Motor neuron (in vitro differentiated cells): ENCODE measurements around the gene COQ8B. TPM values are rescaled to one million over a fixed set of nuclear protein-coding genes. Genes with fewer than 3 reads are reported as not detected.

Source experiments
- ATAC-seq, 8 experiments: fragments of 200-7000 bp; cut with Tn5 transposase; replicated peaks in 6 of 8; 2 replicates each; pipeline ENCODE4 v1.8.0; 2021; ENCODE audit warnings: mild to moderate bottlenecking in 8 of 8, moderate library complexity in 8 of 8
- H3K27ac ChIP-seq, 2 donors: fragments of 250-450 bp; sonication (Bioruptor Pico); 2 replicates each; pipeline ENCODE4 v1.9.0; 2021; ENCODE audit warnings: antibody characterized with exemption in 2 of 2, mild to moderate bottlenecking in 2 of 2, moderate library complexity in 1 of 2
- H3K4me1 ChIP-seq, 2 donors: fragments of 250-450 bp; sonication (Bioruptor Pico); replicated peaks in 1 of 2; 2 replicates each; pipeline ENCODE4 v1.6.1; 2021; ENCODE audit warnings: antibody characterized with exemption in 2 of 2, mild to moderate bottlenecking in 2 of 2, moderate library complexity in 1 of 2
- H3K4me3 ChIP-seq, 5 donors: fragments of 250-450 bp; sonication (Bioruptor Pico); 2 replicates each; pipeline ENCODE4 v1.9.0; 2021; ENCODE audit warnings: antibody characterized with exemption in 5 of 5, mild to moderate bottlenecking in 5 of 5, moderate library complexity in 4 of 5
- WGBS, 10 experiments: fragments of 450-650 bp; shearing (Covaris generic); methylation state at CpG; one replicate each; pipeline ENCODE4 v1.0.0; 2022; 5-methylcytosine and 5-hydroxymethylcytosine counted together
- in situ Hi-C, 9 experiments: fragments of 400-800 bp; cut with MboI; loops; one replicate each; pipeline ENCODE4 v1.15.0; 2021; ENCODE audit warnings: low sequenced_read_pairs in 9 of 9, low pct_unique_long_range_greater_than_20kb in 2 of 9; ENCODE audit not compliant: unreplicated experiment in 9 of 9
- total RNA-seq, 8 experiments: library from RNA; unstranded; fragments of 300-600 nt; gene quantifications; 2 replicates each; pipeline versions ENCODE4 v1.2.3 to v1.2.4, GENCODE V29; 2022

COQ8B gene
- total RNA-seq, 8 experiments from 2014 or later, result 27.6 to 53.1 (median 32.8) TPM

DNA sequence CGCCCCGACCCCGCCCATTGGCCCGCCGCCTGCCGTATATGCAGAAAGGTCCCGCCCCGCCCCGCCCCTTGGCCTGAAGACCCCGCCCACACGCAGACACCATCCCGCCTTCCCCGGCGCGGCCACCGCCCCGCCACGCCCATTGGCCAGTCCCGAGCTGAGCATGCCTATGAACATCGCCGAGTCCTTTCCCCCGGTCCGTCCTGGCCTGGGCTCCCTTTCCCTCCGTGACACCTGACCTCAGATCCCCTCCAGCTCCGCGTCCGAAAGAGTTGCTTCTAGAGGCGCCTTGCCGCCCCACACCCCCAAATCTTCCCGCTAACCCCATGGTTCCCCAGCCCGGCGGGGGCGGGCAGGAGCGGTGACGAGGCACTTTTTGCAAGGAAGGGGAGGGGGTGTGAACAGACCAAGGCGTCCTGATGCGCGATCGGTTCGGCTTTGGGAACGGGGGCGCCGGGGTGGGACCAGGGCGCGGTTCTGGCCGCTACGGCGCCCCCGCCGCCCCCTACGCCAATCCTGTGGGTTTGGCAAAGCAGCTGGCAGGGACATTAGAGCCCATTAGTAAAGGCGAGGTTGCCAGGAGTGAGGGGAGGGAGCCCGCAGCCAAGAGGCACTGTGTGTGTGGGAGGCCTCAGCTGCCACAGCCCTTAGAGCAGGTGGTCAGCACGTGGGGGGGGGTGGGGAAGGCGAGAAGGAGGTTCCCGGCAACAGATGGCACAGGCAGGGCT, 25.8 kb downstream of the COQ8B start:
- Histone ChIP-seq H3K27ac (peak overlapping the region; percentile 75 to 84), H3K4me1 (peaks cover 22 to 23% of the 10 kb centered on the region in 2 donors), H3K4me3 (peak overlapping the region; percentile 55 to 82 (median 64))
- WGBS, 10 experiments, result 8% methylated on average over 8 of the region's 56 CpGs; no CpG with 5 or more reads in 9 of the 10 experiments
- in situ Hi-C loops, result no loop called here
- peak; percentile 56 to 82 (median 78) for ATAC-seq

DNA sequence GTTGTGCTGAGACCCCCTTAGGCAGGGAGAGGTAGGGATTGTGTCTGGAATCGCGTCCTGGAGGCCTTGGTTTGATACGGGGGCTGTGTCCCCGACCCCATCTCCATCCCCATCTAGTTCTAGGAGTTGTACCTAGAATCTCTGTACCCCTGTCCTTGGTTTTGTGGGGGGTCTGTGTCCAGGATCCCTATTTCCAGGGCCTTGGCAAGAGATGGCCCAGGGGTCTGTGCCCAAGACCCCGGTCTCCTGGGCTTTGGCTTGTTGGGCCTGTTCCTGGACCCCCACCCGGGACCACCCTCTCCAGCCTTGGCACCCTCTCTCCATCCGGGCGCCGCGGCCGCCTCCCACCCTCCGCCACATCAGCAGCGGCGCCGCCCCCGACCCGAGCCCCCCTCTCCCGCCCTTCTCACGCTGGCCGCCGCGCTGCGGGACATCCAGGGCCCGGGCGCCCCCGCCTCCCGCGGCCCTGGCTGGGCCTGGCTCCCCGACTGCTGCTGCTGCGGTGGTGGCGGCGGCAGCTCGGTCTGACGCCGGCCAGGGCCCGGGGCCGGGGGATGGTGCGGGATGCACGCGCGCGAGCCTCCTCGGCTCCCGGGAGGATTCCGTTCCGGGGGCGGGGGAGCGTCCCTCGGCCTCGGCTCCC, 26.5 kb downstream of the COQ8B start, which contains the start of gene NUMBL:
Gene NUMBL, minus strand, starts transcription at position 602 of the 643 bp plus-strand sequence. Its CDS starts 168 bp downstream, at position 434.
- WGBS, 10 experiments, result 9% methylated on average over 4 of the region's 50 CpGs; no CpG with 5 or more reads in 9 of the 10 experiments
- Histone ChIP-seq H3K4me1 (peaks cover 22 to 23% of the 10 kb centered on the region in 2 donors), H3K4me3 (peak within 1 kb of the TSS; percentile 55 to 82 (median 64)), H3K27ac (peak within 1 kb of the TSS; percentile 80 to 84)
- ATAC-seq, result peak; percentile 8 to 69 (median 60)
- in situ Hi-C loops, result no loop called here

DNA sequence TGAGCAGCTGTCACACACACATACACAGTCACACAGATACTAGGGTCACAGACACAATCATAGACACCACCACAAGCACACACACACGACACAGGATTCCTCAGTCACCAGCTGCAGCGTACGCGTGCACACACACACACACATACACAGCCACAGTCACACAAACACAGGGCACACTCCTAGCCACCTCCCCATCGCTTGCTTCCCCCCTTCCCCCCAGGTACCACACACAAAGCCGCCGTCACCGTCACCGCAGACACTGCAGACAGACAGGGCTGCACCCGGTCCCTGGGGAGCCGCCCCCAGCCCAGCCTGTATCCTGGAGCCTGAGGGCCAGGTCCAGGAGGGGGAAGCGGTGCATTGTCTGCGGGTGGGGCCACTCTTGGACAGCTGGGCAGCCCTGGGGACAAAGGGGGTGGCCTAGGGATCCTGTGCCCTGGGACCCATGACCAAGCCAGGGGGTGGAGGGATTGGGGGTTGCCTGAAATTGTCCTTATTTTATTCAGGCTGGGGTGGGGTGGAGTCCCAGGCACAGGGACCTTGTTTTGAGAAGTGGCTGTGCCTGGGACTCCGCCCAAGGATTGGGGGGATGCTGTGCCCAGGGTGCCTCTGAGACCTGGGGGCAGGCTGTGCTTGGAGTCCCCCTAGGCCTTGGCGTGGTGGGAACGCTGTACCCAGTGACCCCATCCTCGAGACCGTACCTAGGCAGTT, 27.2 kb downstream of the COQ8B start:
- Histone ChIP-seq H3K27ac (peak overlapping the region; percentile 80 to 81), H3K4me1 (peaks cover 22 to 23% of the 10 kb centered on the region in 2 donors), H3K4me3 (peak overlapping the region; percentile 55 to 82 (median 64))
- ATAC-seq, result peak; percentile 3 to 16 (median 10)
- in situ Hi-C loops, result no loop called here
- 0 to 60% methylated on average over 1 to 2 of the region's 18 CpGs; no CpG with 5 or more reads in 8 of the 10 experiments for WGBS, 10 experiments

DNA sequence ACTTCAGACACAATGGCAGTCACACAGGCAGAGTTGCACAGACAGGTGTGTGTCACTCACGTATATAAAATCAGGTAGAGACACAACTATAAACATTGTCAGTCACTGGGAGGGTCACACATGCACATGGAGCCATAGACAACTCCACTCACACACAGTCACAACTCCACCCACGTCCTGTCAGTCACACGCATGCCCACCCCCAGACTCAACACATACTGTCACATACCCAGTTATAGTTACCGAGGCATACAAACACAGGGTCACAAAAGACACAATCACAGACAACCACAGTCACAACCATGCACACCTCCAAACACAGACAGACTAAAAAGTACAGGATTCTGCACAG, 27.7 kb downstream of the COQ8B start:
- whole genome bisulfite sequencing, 10 experiments, result 10 to 100% (median 32%) methylated on average over 1 to 2 of the region's 4 CpGs; no CpG with 5 or more reads in 6 of the 10 experiments
- no peak for ATAC-seq
- Histone ChIP-seq H3K4me1 (peaks cover 22 to 23% of the 10 kb centered on the region in 2 donors), H3K4me3 (peak overlapping the region; percentile 55 to 82 (median 64)), H3K27ac (peak overlapping the region in 1 of 2 donors; percentile 80)
- in situ Hi-C loops, result no loop called here

DNA sequence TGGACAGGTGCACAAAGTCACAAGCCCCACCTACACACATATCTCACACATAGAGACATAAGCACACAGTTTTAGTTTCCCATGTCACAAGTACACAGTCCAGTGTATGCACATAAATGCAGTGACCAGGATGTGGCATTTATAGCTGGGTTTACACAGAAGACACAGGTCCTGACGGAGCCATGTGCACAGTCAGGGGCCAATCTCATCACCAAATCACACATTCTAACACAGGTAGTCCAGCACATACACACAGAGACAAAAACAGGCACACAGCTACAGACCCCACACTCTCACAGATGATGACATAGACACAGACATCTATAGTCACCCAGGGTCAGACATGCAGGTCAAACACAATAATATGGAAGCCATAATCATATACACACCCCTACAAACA, 28.4 kb downstream of the COQ8B start:
- in situ Hi-C loops, result no loop called here
- Histone ChIP-seq H3K4me1 (peaks cover 22 to 23% of the 10 kb centered on the region in 2 donors), H3K27ac (no peak overlapping the region), H3K4me3 (peak overlapping the region; percentile 55 to 82 (median 64))
- ATAC-seq, result no peak
- WGBS, 10 experiments, result 0 to 86% methylated on average over 1 of the region's 1 CpG; no CpG with 5 or more reads in 8 of the 10 experiments

DNA sequence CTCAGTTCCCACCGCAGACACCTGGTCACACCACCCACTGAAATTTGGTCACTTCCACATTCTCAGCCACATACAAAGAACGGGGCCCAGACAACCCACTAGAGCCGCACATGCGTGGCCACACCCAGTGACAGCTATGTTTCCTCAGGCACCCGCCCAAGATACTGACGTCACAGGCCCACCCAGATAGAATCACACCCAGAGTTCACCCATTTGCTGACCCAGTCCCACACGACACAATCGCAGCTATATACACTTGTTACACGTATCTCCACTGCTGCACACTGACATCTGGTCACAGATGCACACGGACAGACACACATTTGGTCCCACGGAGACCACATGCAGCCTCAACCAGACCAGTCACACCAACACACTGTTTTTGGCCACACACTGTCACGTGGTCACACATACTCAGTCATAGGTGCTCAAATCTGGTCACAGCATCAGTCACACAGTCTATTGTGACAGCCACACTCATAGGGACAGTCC, 29.1 kb downstream of the COQ8B start:
- WGBS, 10 experiments, result 0 to 100% (median 87%) methylated on average over 2 to 9 of the region's 12 CpGs; no CpG with 5 or more reads in 3 of the 10 experiments
- in situ Hi-C loops, result no loop called here
- Histone ChIP-seq H3K4me3 (no peak overlapping the region), H3K4me1 (peaks cover 22 to 23% of the 10 kb centered on the region in 2 donors), H3K27ac (no peak overlapping the region)
- ATAC-seq, result peak in 3 of 8 experiments; percentile 33 to 45 (median 41)

DNA sequence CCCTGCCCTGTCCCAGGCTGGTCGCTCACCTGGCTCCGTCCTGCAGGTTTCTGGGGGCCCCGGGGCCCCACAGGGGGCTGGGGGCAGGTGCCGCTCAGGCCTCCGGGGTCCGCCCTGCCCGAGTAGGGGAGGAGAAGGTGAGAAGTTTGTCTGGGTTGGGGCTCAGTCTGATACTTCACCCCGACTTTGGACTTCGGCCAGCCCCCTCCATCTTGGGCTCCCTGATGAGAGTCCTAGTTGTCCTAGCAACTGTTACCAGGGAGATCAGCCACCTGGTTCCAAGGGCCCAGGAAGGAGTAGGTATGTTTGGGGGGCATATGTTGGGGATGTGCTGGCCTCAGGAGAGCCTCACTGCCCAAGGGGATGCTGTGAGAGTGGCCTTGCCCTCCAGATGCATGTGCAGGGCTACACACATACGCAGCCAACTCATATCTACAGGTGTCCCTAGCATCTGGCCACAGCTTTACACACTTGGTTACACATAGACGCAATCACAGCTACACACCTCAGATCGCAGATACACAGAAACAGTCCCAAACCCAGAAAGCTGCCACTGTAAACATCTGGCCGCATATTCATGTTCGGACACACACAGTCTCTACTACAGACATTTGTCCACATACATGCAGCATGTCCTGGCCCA, 29.7 kb downstream of the COQ8B start:
- no peak overlapping the region for H3K4me3 ChIP-seq
- in situ Hi-C loops, result no loop called here
- H3K27ac ChIP-seq, result no peak overlapping the region
- peaks cover 22% of the 10 kb centered on the region in 2 donors for H3K4me1 ChIP-seq
- ATAC-seq, result no peak
- 38 to 93% (median 79%) methylated on average over 1 to 4 of the region's 14 CpGs; no CpG with 5 or more reads in 4 of the 10 experiments for WGBS, 10 experiments

DNA sequence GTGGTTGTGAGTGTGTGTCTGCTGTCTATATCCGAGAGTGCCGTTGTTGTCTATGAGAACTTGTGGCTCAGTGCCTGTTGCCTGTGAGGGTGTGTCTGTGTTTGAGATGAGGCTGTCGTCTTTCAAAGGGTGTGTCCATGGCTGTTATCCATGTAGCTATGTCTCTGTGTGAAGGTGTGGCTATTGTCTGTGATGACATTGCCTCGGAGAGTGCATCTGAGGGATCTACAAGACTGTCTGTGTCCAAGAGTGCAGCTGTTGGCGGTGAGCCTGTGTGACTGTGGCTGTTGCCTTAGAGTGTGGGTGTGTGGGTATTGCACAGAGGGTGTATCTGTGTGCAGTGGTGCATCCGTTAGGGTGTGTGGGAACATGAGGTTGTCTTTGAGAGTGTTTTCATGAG, 31.1 kb downstream of the COQ8B start:
- Histone ChIP-seq H3K4me3 (no peak overlapping the region), H3K4me1 (peaks cover 14% of the 10 kb centered on the region in 2 donors), H3K27ac (no peak overlapping the region)
- in situ Hi-C loops, result no loop called here
- ATAC-seq, result peak in 2 of 8 experiments; percentile 25 to 33
- 20 to 100% (median 86%) methylated on average over 2 to 5 of the region's 6 CpGs; no CpG with 5 or more reads in 2 of the 10 experiments for WGBS, 10 experiments

DNA sequence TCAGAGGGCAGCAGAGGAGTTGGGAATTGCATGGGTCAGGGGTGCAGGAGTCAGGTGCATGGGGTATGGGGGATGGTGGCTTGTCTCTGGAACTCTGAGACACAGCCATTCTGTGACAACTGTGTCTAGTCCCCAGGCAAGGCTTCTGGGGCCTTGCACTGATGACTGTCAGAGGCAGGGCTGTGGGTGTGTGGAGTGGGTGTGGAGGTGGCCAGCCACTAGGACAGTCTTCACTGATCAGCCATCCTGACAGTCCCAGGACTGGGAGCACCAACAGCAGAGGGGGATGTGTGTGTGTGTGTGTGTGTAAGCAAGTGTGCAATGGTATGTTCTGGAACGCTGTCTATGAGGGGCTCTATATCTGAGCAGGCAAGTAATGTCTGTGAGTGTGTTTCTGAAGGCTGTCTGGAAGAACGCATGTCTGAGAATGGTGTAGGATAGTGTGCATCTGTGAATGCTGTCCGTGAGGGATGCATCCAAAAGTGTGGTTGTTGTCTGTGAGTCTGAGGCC, 31.6 kb downstream of the COQ8B start:
- in situ Hi-C loops, result no loop called here
- Histone ChIP-seq H3K4me3 (no peak overlapping the region), H3K27ac (no peak overlapping the region), H3K4me1 (peaks cover 14% of the 10 kb centered on the region in 2 donors)
- ATAC-seq, result no peak
- 20 to 100% (median 83%) methylated on average over 1 to 2 of the region's 3 CpGs; no CpG with 5 or more reads in 6 of the 10 experiments for WGBS, 10 experiments

DNA sequence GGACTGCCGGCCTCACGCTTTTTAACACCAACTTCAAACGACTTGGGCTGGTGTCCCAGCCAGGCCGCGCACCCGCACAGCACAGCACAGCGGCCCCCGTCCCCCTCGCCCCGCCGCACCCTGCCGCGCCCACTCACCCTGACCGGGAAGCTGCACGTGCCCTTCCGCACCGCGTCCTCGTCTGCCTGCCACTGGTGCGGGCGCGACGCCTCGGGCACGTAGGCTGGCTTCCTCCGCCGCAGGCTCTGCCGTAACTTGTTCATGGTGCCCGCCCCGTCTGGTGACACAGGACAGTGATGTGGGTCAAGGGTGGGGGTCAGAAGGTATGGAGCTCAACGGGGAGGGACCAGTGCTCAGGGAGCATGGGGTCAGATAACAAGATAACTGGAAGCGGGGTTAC, 32.4 kb downstream of the COQ8B start:
- Histone ChIP-seq H3K4me1 (peaks cover 14% of the 10 kb centered on the region in 2 donors), H3K4me3 (no peak overlapping the region), H3K27ac (no peak overlapping the region)
- in situ Hi-C loops, result no loop called here
- WGBS, 10 experiments, result 96 to 100% (median 97%) methylated on average over 1 to 11 of the region's 32 CpGs; no CpG with 5 or more reads in 7 of the 10 experiments
- ATAC-seq, result no peak

DNA sequence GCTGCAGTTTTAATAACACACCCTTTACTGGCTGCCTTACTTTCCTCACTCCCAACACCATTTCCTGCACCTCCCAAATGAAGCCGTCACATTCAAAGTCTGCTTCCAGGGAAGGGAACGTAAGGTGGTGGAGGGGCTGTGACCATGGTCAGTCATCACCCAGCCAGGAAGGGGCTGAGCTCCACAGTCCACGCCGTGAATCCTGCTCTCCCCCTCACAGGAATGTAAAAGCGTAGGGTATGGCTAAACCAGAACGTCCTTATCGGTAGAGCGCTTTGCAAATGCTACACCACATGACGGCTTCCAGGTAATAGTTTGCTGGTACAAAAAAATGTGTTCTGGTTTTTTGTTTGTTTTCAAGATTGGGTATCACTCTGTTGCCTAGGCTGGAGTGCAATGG, 33.2 kb downstream of the COQ8B start:
- Histone ChIP-seq H3K27ac (no peak overlapping the region), H3K4me3 (no peak overlapping the region), H3K4me1 (peaks cover 7 to 8% of the 10 kb centered on the region in 2 donors)
- no peak for ATAC-seq
- in situ Hi-C loops, result no loop called here
- 83 to 100% (median 92%) methylated on average over 1 to 9 of the region's 9 CpGs; no CpG with 5 or more reads in 5 of the 10 experiments for WGBS, 10 experiments

DNA sequence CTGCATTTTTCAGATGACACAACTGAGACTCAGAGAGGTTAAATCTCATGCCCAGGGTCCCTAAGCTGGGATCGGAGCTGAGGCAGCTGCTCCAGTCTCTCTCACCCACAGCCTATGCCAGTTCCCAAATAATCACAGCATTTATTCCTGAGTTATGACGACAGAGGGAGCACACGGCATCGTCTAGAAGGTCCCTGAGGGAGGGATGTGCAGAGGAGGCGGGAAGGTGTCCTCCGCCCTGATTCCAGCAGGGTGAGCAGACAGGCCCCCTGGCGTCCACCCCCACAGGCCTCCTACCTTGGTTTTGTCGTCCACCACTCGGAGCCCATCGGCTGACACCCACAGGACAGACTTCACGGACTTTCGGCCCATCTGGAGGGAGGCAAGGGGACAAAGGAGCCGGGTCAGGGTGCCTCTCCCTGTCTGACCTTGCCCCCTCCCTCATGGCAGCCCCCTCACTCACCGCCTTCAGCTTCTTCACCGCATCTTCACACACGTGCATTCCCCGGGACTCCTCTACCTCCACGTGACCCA, 34.2 kb downstream of the COQ8B start:
- H3K27ac ChIP-seq, result no peak overlapping the region
- in situ Hi-C loops, result no loop called here
- H3K4me3 ChIP-seq, result no peak overlapping the region
- ATAC-seq, result peak in 1 of 8 experiments; percentile 19
- WGBS, 10 experiments, result 38 to 100% (median 90%) methylated on average over 1 to 3 of the region's 18 CpGs; no CpG with 5 or more reads in 5 of the 10 experiments
- H3K4me1 ChIP-seq, result no peaks in the 10 kb centered on the region
